NCI-H1092 treated with DMSO at 0.1 percent for 48 hours (cell line): Measurements from ENCODE around the gene LBHD2.

Source experiments
- DNase-seq: peaks from one replicate; lab custom pipeline; 2025; lab: John Stamatoyannopoulos, UW

The LBHD2 gene

GRCh38 chr14:103091041-103091882, 7.3 kb downstream of the LBHD2 start:
- no peak for DNase-seq

GRCh38 chr14:103091883-103092222, 7.8 kb downstream of the LBHD2 start:
- DNase-seq, result no peak

DNA sequence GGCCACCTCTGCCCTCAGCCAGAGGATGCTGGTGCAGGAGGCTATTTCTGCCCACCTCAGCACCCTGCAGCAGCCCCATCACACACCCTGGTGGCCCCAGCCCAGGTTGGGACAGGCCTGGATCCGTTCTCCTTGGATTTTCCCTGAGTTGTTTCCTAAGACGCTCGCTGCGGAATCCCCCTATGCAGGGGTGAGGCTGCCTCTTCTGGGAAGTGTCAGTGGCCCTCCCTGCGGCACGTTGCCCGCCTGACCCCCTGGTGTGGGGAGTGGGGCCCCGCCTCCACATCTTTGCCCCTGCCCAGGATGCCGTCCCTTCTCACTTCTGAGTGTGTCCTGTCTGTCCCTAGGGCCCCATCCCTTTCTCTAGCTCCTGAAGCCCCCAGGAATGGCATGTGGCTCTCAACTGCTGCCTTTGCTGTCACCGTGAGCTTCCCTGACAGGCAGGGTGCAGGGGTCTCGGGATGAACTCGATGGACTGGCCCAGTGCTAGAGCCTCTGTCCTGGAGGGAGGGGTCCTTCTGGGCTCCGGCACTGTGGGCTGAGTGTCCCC, 9.9 kb downstream of the LBHD2 start:
- DNase-seq, result no peak

GRCh38 chr14:103094406-103095209, 10.6 kb downstream of the LBHD2 start, which contains the start of gene EXOC3L4:
Gene EXOC3L4, plus strand, starts transcription at chr14:103094725. Its CDS starts 5,495 bp downstream, at chr14:103100220.
- DNase-seq, result no peak

- no peak for DNase-seq
Measured at GRCh38 chr14:103095210-103095778, 11.3 kb downstream of the LBHD2 start.

DNA sequence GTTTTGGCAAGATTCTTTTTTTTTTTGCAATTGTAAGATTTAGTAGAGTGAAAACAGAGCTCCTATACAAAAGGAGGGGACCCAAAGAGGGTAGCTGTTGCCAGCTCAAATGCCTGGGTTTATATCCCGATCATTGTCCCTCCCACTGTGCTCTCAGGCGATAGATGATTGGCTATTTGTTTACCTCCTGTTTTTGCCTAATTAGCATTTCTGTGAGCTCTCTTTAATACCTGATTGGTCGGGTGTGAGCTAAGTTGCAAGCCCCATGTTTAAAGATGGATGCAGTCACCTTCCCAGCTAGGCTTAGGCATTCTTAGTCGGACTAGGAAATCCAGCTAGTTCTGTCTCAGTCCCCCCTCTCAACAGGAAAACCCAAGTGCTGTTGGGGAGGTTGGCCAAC, 12.4 kb downstream of the LBHD2 start:
- no peak for DNase-seq

- no peak for DNase-seq
Measured at GRCh38 chr14:103097244-103097993, 13.4 kb downstream of the LBHD2 start.

DNA sequence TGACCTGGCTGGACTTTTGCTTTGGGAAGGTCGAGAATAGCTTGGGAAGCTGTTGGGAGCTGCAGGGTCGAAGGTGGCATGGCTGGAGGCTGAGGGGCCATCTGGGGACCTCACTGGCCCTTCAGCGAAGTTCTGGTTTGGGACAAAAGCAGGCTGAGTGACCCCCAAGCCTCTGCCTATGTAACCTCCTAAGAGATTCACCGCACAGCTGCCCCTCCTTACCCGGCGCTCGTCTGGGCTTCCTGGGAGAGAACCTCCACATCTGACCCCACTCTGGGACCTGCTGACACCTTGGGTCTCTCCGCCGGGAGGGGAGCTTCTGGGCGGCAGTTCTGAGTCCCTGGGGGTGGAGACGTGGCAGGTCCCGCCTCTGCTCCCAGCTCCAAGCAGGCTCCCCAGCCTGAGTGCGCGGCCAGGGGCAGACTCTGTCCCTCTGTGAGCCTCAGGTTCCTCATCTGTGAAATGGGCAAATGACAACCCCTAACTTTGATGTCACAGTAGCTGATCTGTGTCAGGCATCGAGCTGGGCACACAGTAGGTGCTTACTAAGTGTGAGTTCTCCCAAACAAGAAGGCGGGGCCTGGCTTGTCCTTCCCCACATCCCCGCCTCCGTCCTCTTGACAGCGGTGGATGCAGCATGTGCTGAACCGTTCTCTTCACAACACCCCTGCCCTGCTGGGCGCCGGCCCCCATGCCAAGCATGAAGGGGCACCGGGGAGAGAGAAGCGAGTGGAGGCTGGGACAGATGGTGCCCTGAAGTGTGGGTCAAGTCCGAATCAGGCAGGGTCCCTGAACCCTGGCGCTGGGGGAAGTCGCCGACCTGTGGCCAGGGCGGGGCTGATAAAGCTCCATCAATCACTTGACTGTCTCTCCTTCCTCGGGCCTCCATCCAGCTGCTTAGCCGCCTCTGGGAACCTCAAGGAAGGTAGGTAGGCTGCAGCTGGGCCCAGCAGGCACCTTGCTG, 14.3 kb downstream of the LBHD2 start:
- DNase-seq, result no peak

- DNase-seq, result no peak
Measured at GRCh38 chr14:103099081-103099732, 15.2 kb downstream of the LBHD2 start.

- no peak for DNase-seq
Measured at GRCh38 chr14:103099733-103100280, 15.8 kb downstream of the LBHD2 start.

- DNase-seq, result no peak
Measured at GRCh38 chr14:103100281-103101121, 16.5 kb downstream of the LBHD2 start.

GRCh38 chr14:103101257-103101962, 17.4 kb downstream of the LBHD2 start:
- DNase-seq, result no peak

DNA sequence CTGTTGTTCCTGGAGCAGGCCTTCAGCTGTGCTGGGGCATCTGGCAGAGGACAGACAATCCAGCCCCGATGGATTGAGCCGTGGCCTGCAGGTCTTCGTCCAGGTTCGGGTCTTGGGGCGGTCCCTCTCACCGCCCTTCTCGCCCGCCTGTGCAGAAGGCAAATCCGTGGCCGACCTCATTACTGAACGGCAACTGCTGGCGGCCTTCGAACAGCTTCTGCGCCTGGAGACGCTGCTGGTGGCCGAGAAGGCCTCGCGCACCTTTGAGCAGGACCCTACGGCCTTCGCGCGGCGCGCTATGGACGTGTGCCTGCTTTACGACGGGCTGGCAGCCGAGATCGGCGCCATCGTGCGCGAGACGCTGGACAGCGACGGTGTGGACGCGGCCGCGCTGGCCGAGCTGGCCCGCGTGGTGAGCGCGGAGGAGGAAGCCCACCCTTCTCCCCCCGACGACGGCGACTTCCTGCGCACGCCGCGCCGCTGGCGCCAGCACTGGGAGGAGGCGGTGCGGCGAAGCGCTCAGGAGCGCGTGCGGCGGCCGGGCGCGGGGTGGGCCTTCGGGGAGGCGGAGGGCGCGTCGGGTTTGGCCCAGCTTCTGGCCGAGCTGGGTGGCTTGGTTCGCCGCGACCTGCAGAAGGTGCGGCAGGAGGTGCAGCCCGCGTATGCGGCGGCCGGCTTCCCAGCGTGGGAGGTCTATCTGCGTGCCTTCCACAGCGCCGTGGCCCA, 18.1 kb downstream of the LBHD2 start:
- DNase-seq, result no peak

- DNase-seq, result no peak
Measured at GRCh38 chr14:103102689-103103260, 18.8 kb downstream of the LBHD2 start.

DNA sequence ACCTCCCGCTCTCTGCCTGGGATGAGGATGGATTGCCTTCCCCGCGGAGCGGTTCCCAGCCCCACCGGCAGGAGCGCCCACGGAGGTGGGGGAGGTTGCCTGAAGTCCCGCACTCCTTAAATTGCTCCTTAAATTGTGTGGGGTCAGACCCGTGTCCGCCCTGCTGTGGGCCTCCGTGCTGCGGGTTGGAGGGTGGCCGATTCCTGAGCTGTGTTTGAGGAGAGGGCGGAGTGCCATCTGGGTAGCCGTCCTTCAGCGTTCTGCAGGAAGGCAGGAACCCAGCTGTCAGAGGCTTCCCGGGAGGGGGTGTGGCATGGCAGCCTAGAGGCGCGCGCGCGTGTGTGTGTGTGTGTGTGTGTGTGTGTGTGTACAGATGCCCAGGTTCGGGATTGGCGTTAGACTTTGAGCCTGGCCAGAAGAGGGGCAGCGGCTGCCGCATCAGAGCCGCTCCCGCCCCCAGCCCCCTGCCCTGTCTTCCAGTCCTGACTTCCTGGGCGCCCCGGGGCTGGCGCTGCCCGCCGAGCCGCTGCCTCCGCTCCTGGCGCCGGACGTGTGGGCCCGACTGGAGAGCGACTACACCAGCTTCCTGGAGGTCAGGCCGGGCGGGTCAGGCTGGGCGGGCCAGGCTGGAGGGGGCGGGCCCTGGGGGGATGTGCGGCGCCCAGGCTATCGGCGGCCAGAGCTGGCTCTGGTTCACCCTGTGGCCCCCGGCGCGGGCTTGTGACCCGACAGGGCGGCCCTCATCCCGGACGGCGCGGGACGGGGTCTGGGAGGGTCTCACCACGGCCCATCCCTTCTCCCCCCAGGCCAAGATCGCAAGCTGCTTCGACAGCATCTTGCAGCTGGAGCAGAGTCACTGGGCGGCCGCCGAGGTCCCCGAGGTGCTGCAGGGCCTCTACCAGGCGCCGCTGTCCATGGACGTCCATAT, 19.7 kb downstream of the LBHD2 start:
- DNase-seq, result peak; percentile 27

DNA sequence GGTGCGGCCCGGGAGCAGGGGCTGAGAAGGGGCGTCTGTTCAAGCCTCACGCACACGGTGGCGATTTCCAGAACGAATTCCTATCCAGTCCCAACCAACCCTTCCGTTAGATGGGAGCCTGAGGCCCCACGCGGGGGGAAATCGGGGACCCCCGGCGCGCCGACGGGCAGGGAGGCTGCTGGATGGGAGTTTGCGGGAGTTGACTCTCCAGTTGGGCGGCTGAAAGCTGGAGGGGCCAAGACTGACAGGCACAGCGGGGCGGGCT, 20.3 kb downstream of the LBHD2 start:
- DNase-seq, result no peak
